Left forelimb (tissue), 1 donor: ENCODE measurements around the gene EPS8L1.
"Not testable (repeated sequence)": the region's sequence is repeated elsewhere in the genome, so short reads cannot be mapped to it uniquely, and the experiment has no call there.

Experiments
- DNase-seq: peaks from one replicate; pipeline ENCODE4 v3.0.0-alpha.2; 2018; ENCODE audit warnings: low spot score

EPS8L1 gene

GRCh38 chr19:55050749-55051532 is 24.7 kb upstream of the EPS8L1 start:
- no peak for DNase-seq

- no peak for DNase-seq
Measured at GRCh38 chr19:55053735-55054134, 21.9 kb upstream of the EPS8L1 start.

GRCh38 chr19:55056827-55057226 is 18.8 kb upstream of the EPS8L1 start:
- DNase-seq = no peak

GRCh38 chr19:55058781-55059610 is 16.7 kb upstream of the EPS8L1 start:
- DNase-seq = no peak

GRCh38 chr19:55060287-55060686 is 15.4 kb upstream of the EPS8L1 start:
- not testable (repeated sequence) for DNase-seq

- peak; percentile 96 for DNase-seq
Measured at GRCh38 chr19:55062735-55063491, 12.8 kb upstream of the EPS8L1 start, which contains the start of gene RDH13. Gene RDH13 (minus strand): TSS chr19:55063148. CDS start chr19:55063032, 116 bp downstream.

- DNase-seq = no peak
Measured at GRCh38 chr19:55063492-55063843, 12.2 kb upstream of the EPS8L1 start.

- not testable (repeated sequence) for DNase-seq
Measured at GRCh38 chr19:55065516-55065915, 10.2 kb upstream of the EPS8L1 start.

- DNase-seq = no peak
Measured at GRCh38 chr19:55066107-55066709, 9.5 kb upstream of the EPS8L1 start.

GRCh38 chr19:55067869-55068268 is 7.8 kb upstream of the EPS8L1 start:
- DNase-seq = no peak

- no peak for DNase-seq
Measured at GRCh38 chr19:55068950-55069864, 6.5 kb upstream of the EPS8L1 start.

GRCh38 chr19:55069865-55070197 is 5.8 kb upstream of the EPS8L1 start:
- no peak for DNase-seq

- no peak for DNase-seq
Measured at GRCh38 chr19:55070466-55071128, 5.1 kb upstream of the EPS8L1 start.

GRCh38 chr19:55071129-55071502 is 4.6 kb upstream of the EPS8L1 start:
- no peak for DNase-seq

- no peak for DNase-seq
Measured at GRCh38 chr19:55071913-55072312, 3.8 kb upstream of the EPS8L1 start.

- DNase-seq = no peak
Measured at GRCh38 chr19:55076321-55076720, 652 bp downstream of the EPS8L1 start.

GRCh38 chr19:55077106-55077505 is 1.4 kb downstream of the EPS8L1 start:
- no peak for DNase-seq

- no peak for DNase-seq
Measured at GRCh38 chr19:55078996-55079395, 3.3 kb downstream of the EPS8L1 start.

GRCh38 chr19:55079400-55080038 is 3.9 kb downstream of the EPS8L1 start:
- no peak for DNase-seq
